ENCODE measurements around the gene LYPLAL1. TPM values are rescaled to one million over a fixed set of nuclear protein-coding genes. Genes with fewer than 3 reads are reported as not detected.

The LYPLAL1 gene
- total RNA-seq, 1 experiment from 2014 or later = 21.3 TPM

GRCh38 chr1:219125342-219125741, 48.3 kb upstream of the LYPLAL1 start:
- Histone ChIP-seq H3K4me3 (ENCODE audit: low read length) (no peak overlapping the region), H4K20me1 (ENCODE audit: low read length) (no peaks in the 10 kb centered on the region), H3F3A (ENCODE audit: low read length, unreplicated experiment) (no peaks in the 10 kb centered on the region), H3K4me2 (ENCODE audit: low read length) (no peak overlapping the region), H2AFZ (ENCODE audit: low read length) (no peak overlapping the region), H3K9me3 (ENCODE audit: low read length) (no peaks in the 10 kb centered on the region), H3K36me3 (ENCODE audit: low read depth, low read length) (no peaks in the 10 kb centered on the region), H3K9ac (ENCODE audit: low read length) (no peak overlapping the region), H3K27ac (ENCODE audit: low read length) (no peak overlapping the region), H3K4me1 (ENCODE audit: insufficient read depth, low read length) (peaks cover 8% of the 10 kb centered on the region), H3K27me3 (ENCODE audit: low read length) (no peaks in the 10 kb centered on the region), H3K79me2 (ENCODE audit: low read length) (no peaks in the 10 kb centered on the region), H3K9me2 (replicated peaks; ENCODE audit: low read length) (no peaks in the 10 kb centered on the region)
- ChIA-PET CTCF (no interaction called here), POLR2A (ENCODE audit: unreplicated experiment) (no interaction called here)
- BruUV-seq (replicated peaks) = no TSS peak
- no peak for ATAC-seq
- intact Hi-C loops (cut with micrococcal nuclease) = no loop called here
- no peak for DNase-seq
- TF ChIP-seq EZH2phosphoT487 (IDR thresholded peaks at IDR 0.05; ENCODE audit: borderline replicate concordance, low read length) (no peak), EZH2 (IDR thresholded peaks at IDR 0.05; ENCODE audit: low read length, unreplicated experiment) (no peak)
- TF ChIP-seq, protein P1, sequence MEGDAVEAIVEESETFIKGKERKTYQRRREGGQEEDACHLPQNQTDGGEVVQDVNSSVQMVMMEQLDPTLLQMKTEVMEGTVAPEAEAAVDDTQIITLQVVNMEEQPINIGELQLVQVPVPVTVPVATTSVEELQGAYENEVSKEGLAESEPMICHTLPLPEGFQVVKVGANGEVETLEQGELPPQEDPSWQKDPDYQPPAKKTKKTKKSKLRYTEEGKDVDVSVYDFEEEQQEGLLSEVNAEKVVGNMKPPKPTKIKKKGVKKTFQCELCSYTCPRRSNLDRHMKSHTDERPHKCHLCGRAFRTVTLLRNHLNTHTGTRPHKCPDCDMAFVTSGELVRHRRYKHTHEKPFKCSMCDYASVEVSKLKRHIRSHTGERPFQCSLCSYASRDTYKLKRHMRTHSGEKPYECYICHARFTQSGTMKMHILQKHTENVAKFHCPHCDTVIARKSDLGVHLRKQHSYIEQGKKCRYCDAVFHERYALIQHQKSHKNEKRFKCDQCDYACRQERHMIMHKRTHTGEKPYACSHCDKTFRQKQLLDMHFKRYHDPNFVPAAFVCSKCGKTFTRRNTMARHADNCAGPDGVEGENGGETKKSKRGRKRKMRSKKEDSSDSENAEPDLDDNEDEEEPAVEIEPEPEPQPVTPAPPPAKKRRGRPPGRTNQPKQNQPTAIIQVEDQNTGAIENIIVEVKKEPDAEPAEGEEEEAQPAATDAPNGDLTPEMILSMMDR (conservative IDR thresholded peaks at IDR 0.05; ENCODE audit: low read depth, low read length) = no peak

DNA sequence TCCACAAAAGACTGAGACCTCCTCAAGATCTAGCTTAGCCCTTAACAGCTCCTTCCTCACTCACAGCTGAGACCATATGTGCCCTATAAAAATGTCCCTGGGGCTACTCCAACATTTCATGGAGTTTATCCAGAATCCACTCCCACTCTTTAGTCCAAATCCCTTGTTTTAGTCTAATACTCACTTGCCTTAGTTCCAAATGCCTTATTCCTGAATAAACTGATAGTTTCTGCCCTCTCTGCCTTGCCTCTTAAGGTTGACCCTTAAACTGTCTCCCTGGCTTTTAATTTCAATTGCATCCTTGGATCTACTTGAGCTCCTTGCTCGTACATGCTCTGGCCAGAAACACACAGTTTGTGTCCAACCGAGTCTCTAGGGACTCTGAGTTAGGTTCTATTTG, 47.3 kb upstream of the LYPLAL1 start:
- TF ChIP-seq EZH2 (IDR thresholded peaks at IDR 0.05; ENCODE audit: low read length, unreplicated experiment) (no peak), EZH2phosphoT487 (IDR thresholded peaks at IDR 0.05; ENCODE audit: borderline replicate concordance, low read length) (no peak)
- TF ChIP-seq, protein P1 (conservative IDR thresholded peaks at IDR 0.05; ENCODE audit: low read depth, low read length) = no peak
- no peak overlapping the region for H3K4me3 ChIP-seq (ENCODE audit: low read length)
- CTCF ChIA-PET = no interaction called here
- no peak overlapping the region for H2AFZ ChIP-seq (ENCODE audit: low read length)
- no peaks in the 10 kb centered on the region for H3K79me2 ChIP-seq (ENCODE audit: low read length)
- no peak overlapping the region for H3K27ac ChIP-seq (ENCODE audit: low read length)
- H3K36me3 ChIP-seq (ENCODE audit: low read depth, low read length) = no peaks in the 10 kb centered on the region
- no peaks in the 10 kb centered on the region for H3K27me3 ChIP-seq (ENCODE audit: low read length)
- H4K20me1 ChIP-seq (ENCODE audit: low read length) = no peaks in the 10 kb centered on the region
- intact Hi-C loops (cut with micrococcal nuclease) = no loop called here
- no peak for ATAC-seq
- no peak overlapping the region for H3K4me2 ChIP-seq (ENCODE audit: low read length)
- H3K9ac ChIP-seq (ENCODE audit: low read length) = no peak overlapping the region
- H3K9me2 ChIP-seq (replicated peaks; ENCODE audit: low read length) = no peaks in the 10 kb centered on the region
- no peaks in the 10 kb centered on the region for H3F3A ChIP-seq (ENCODE audit: low read length, unreplicated experiment)
- peaks cover 8% of the 10 kb centered on the region for H3K4me1 ChIP-seq (ENCODE audit: insufficient read depth, low read length)
- DNase-seq = no peak
- no TSS peak for BruUV-seq (replicated peaks)
- POLR2A ChIA-PET (ENCODE audit: unreplicated experiment) = no interaction called here
- H3K9me3 ChIP-seq (ENCODE audit: low read length) = no peaks in the 10 kb centered on the region

- POLR2A ChIA-PET (ENCODE audit: unreplicated experiment) = no interaction called here
- no TSS peak for BruUV-seq (replicated peaks)
- TF ChIP-seq EZH2 (IDR thresholded peaks at IDR 0.05; ENCODE audit: low read length, unreplicated experiment) (no peak), EZH2phosphoT487 (IDR thresholded peaks at IDR 0.05; ENCODE audit: borderline replicate concordance, low read length) (no peak)
- TF ChIP-seq, protein P1 (conservative IDR thresholded peaks at IDR 0.05; ENCODE audit: low read depth, low read length) = no peak
These were observed 44.7 kb upstream of the LYPLAL1 start for GRCh38 chr1:219128957-219129356.

More at GRCh38 chr1:219128957-219129356, 44.7 kb upstream of the LYPLAL1 start:
- CTCF ChIA-PET = no interaction called here
- intact Hi-C loops (cut with micrococcal nuclease) = no loop called here
- ATAC-seq (peak; percentile 92), DNase-seq (peak; percentile 70)
- no peaks in the 10 kb centered on the region for H3K9me3 ChIP-seq (ENCODE audit: low read length)
- no peaks in the 10 kb centered on the region for H3K27me3 ChIP-seq (ENCODE audit: low read length)
- peak overlapping the region; percentile 33 for H2AFZ ChIP-seq (ENCODE audit: low read length)
- H3K4me3 ChIP-seq (ENCODE audit: low read length) = no peak overlapping the region
- H3K9me2 ChIP-seq (replicated peaks; ENCODE audit: low read length) = no peaks in the 10 kb centered on the region
- no peak overlapping the region for H3K9ac ChIP-seq (ENCODE audit: low read length)
- H4K20me1 ChIP-seq (ENCODE audit: low read length) = no peaks in the 10 kb centered on the region
- no peak overlapping the region for H3K27ac ChIP-seq (ENCODE audit: low read length)
- H3K4me2 ChIP-seq (ENCODE audit: low read length) = peak overlapping the region; percentile 12; the same call in 1 of the 2 replicates
- no peaks in the 10 kb centered on the region for H3K79me2 ChIP-seq (ENCODE audit: low read length)
- no peaks in the 10 kb centered on the region for H3K36me3 ChIP-seq (ENCODE audit: low read depth, low read length)
- no peaks in the 10 kb centered on the region for H3F3A ChIP-seq (ENCODE audit: low read length, unreplicated experiment)
- H3K4me1 ChIP-seq (ENCODE audit: insufficient read depth, low read length) = peaks cover 8% of the 10 kb centered on the region

Data from PC-3 (cell line).